H1 (cell line): ENCODE measurements around the gene SOX12. TPM values are rescaled to one million over a fixed set of nuclear protein-coding genes. Genes with fewer than 3 reads are reported as not detected.

ENCODE experiments used
- KDM4A ChIP-seq: IDR thresholded peaks from one replicate; pipeline ENCODE4 v1.7.1; 2012; ENCODE audit warnings: low read depth, mild to moderate bottlenecking, moderate library complexity, low read length, inconsistent platforms; ENCODE audit not compliant: severe bottlenecking
- polyA plus RNA-seq, 7 experiments: library from polyadenylated mRNA; depleted of rRNA in 3 of 7; stranded (reverse) in 5 of 7; unstranded in 2 of 7; fragments of >200 nt in 5 of 7; fragments of 200-250 nt in 2 of 7; gene quantifications; 1 replicate in 5 of 7; 2 replicates in 1 of 7; 4 replicates in 1 of 7; pipeline versions ENCODE4 v1.2.1 to v1.2.3, GENCODE V29; 2011 to 2013; ENCODE audit warnings: missing spikeins in 2 of 7, mixed read lengths in 2 of 7
- total RNA-seq: library from RNA; stranded (reverse); fragmentation: NEBNext Ultra II Directional; extraction: Animal tissue kit (Norgen Biotek cat#: 25700); gene quantifications from 2 replicates; pipeline ENCODE4 v1.2.1, GENCODE V29; 2021

Gene SOX12
- total and polyA plus RNA-seq, 2 of the 8 experiments (the other 6 are each of a cell fraction or from before 2014, with no cell fraction given): 6.4 to 63.0 TPM

DNA sequence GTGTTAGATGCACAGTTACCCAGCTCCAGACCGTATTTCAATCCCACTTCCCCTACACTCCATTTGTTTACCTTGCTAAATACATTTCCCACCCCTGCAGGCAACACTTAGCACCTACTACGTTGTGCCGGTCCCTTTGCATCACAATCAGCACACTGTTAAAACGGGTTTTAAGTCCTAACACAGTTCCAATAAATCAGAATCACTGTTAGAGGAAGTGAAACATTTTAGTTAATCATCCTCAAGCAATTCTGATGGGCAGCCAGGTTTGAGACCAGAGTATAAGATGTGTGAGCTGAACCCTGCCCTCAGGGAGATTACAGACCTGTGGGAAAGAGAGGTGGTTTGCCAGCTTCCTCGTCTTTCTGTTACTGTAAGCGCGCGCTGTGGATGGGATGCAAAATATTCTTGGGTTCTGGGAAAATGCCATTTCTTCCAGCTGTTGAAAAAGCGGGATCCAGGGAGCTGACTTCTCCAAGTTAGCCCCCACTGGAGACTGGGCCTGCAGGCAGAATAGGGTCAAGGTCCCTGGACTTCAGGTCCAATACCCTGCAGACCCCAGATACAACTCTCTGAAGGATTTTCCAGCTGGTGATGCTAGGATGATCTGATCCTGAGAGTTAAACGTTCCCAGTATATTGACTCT lies 24.9 kb upstream of the SOX12 start (continued):
- no peak for TF ChIP-seq KDM4A
